ENCODE measurements around the gene TMOD2. TPM values are rescaled to one million over a fixed set of nuclear protein-coding genes. Genes with fewer than 3 reads are reported as not detected.

Gene TMOD2
- total RNA-seq, 6 experiments from 2014 or later: 11.0 to 14.9 (median 13.5) TPM

GRCh38 chr15:51736751-51737521 lies 14.5 kb upstream of the TMOD2 start:
- no peak for DNase-seq
- no peaks in the 10 kb centered on the region for H3K9me3 Mint-ChIP-seq
- no peaks in the 10 kb centered on the region for H3K36me3 Mint-ChIP-seq (ENCODE audit: low read depth)
- H3K27ac Mint-ChIP-seq: peak overlapping the region; percentile 40; the same call in 1 of the 2 replicates
- H3K4me1 Mint-ChIP-seq (ENCODE audit: low read depth): peaks cover 49% of the 10 kb centered on the region
- TF ChIP-seq, protein P1, sequence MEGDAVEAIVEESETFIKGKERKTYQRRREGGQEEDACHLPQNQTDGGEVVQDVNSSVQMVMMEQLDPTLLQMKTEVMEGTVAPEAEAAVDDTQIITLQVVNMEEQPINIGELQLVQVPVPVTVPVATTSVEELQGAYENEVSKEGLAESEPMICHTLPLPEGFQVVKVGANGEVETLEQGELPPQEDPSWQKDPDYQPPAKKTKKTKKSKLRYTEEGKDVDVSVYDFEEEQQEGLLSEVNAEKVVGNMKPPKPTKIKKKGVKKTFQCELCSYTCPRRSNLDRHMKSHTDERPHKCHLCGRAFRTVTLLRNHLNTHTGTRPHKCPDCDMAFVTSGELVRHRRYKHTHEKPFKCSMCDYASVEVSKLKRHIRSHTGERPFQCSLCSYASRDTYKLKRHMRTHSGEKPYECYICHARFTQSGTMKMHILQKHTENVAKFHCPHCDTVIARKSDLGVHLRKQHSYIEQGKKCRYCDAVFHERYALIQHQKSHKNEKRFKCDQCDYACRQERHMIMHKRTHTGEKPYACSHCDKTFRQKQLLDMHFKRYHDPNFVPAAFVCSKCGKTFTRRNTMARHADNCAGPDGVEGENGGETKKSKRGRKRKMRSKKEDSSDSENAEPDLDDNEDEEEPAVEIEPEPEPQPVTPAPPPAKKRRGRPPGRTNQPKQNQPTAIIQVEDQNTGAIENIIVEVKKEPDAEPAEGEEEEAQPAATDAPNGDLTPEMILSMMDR (IDR thresholded peaks at IDR 0.05): 0 out of 2 replicates have a peak, but pooled peaks have one; percentile 12
- peak overlapping the region; percentile 89 for H3K4me3 Mint-ChIP-seq
- no peaks in the 10 kb centered on the region; the same call in 1 of the 2 replicates for H3K27me3 Mint-ChIP-seq (ENCODE audit: insufficient read depth)

GRCh38 chr15:51737522-51738305 lies 13.7 kb upstream of the TMOD2 start, which contains the start of gene LYSMD2:
Gene LYSMD2 (minus strand): TSS chr15:51737655. CDS start chr15:51737622, 33 bp downstream.
- Mint-ChIP-seq H3K36me3 (ENCODE audit: low read depth) (no peaks in the 10 kb centered on the region), H3K4me1 (ENCODE audit: low read depth) (peaks cover 41% of the 10 kb centered on the region), H3K27ac (peak within 1 kb of the TSS; percentile 68), H3K4me3 (peak within 1 kb of the TSS; percentile 89), H3K9me3 (no peaks in the 10 kb centered on the region), H3K27me3 (ENCODE audit: insufficient read depth) (no peaks in the 10 kb centered on the region; the same call in none of the 2 replicates)
- no peak for DNase-seq
- TF ChIP-seq, protein P1 (IDR thresholded peaks at IDR 0.05): no peak

DNA sequence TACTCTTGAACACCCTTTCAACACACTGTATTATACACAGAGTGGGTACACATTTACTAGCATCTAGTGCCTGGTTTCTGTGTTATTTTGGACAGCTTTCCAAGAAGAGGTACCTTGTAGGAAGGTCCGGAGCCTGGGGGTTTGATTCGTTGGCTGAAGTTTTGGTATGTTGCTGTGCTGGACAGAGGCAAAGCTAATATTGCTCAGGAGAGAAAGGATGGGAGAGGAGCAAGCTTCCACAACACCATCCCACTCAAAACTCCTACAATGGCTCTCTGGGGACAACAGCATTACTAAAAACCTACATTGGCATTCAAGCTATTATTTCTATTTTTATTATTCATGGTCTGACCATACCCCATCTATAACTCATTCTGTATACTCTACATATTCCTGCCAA lies 12.8 kb upstream of the TMOD2 start:
- Mint-ChIP-seq H3K27me3 (ENCODE audit: insufficient read depth) (no peaks in the 10 kb centered on the region; the same call in 1 of the 2 replicates), H3K4me1 (ENCODE audit: low read depth) (peaks cover 33% of the 10 kb centered on the region), H3K36me3 (ENCODE audit: low read depth) (no peaks in the 10 kb centered on the region), H3K9me3 (no peaks in the 10 kb centered on the region), H3K27ac (no peak overlapping the region), H3K4me3 (peak overlapping the region; percentile 83)
- no peak for DNase-seq
- TF ChIP-seq, protein P1 (IDR thresholded peaks at IDR 0.05): no peak

GRCh38 chr15:51739061-51739712 lies 12.2 kb upstream of the TMOD2 start:
- H3K36me3 Mint-ChIP-seq (ENCODE audit: low read depth): no peaks in the 10 kb centered on the region
- H3K27ac Mint-ChIP-seq: no peak overlapping the region
- H3K4me1 Mint-ChIP-seq (ENCODE audit: low read depth): peaks cover 33% of the 10 kb centered on the region
- no peaks in the 10 kb centered on the region for H3K9me3 Mint-ChIP-seq
- H3K4me3 Mint-ChIP-seq: no peak overlapping the region
- TF ChIP-seq, protein P1 (IDR thresholded peaks at IDR 0.05): no peak
- H3K27me3 Mint-ChIP-seq (ENCODE audit: insufficient read depth): peaks cover 2% of the 10 kb centered on the region; the same call in 1 of the 2 replicates
- no peak for DNase-seq

DNA sequence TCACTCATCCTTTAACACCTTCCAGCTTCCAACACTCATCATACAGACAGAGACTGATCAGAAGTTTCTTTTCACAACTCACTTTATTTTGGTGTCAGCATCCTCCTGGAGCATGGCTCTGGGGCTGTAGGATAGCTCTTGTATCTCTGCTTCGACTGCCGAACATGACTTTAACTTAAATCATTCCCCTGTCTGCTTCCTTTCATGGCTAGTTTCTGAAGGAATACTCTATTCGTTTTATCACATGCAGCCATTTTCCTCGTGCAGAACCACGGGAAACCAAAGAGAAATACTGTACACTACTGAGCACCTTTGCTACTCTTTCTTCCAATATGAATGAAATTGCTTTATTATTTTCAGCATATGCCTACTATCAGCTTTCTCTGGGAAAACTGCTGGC lies 2.1 kb upstream of the TMOD2 start:
- H3K4me3 Mint-ChIP-seq: no peak overlapping the region
- no peaks in the 10 kb centered on the region for H3K9me3 Mint-ChIP-seq
- no peaks in the 10 kb centered on the region for H3K36me3 Mint-ChIP-seq (ENCODE audit: low read depth)
- peaks cover 23% of the 10 kb centered on the region for H3K27me3 Mint-ChIP-seq (ENCODE audit: insufficient read depth)
- H3K4me1 Mint-ChIP-seq (ENCODE audit: low read depth): peaks cover 19% of the 10 kb centered on the region
- no peak overlapping the region for H3K27ac Mint-ChIP-seq
- DNase-seq: no peak
- TF ChIP-seq, protein P1 (IDR thresholded peaks at IDR 0.05): no peak
